ENCODE results near the gene RXRB. TPM values are rescaled to one million over a fixed set of nuclear protein-coding genes. Genes with fewer than 3 reads are reported as not detected.

The RXRB gene
- total and polyA plus RNA-seq, 10 of the 15 experiments (the other 5 are each of a cell fraction or from before 2014, with no cell fraction given): 0.71 to 35.0 (median 20.4) TPM

- TF ChIP-seq PKNOX1 (IDR thresholded peaks at IDR 0.05): no peak
- no peak for TF ChIP-seq RAD51 (IDR thresholded peaks at IDR 0.05)
- TF ChIP-seq ZNF687 (IDR thresholded peaks at IDR 0.05): no peak
- no peak; the same call in 1 of the 2 replicates for TF ChIP-seq NFIC (IDR thresholded peaks at IDR 0.05; ENCODE audit: low read depth, low read length)
- TF ChIP-seq STAT3 (IDR thresholded peaks at IDR 0.05; ENCODE audit: low read depth, low read length): no peak
- no peak for TF ChIP-seq TCF3 (IDR thresholded peaks at IDR 0.05; ENCODE audit: borderline replicate concordance, insufficient read depth, low read depth, low read length)
- TF ChIP-seq REST (IDR thresholded peaks at IDR 0.05; ENCODE audit: low read depth, low read length): no peak
- peak; percentile 31 for TF ChIP-seq NR2C1 (IDR thresholded peaks at IDR 0.05)
- peak; percentile 72; the same call in 1 of the 2 replicates for TF ChIP-seq LARP7 (IDR thresholded peaks at IDR 0.05)
- TF ChIP-seq MXI1 (IDR thresholded peaks at IDR 0.05; ENCODE audit: low read depth, low read length): 0 out of 2 replicates have a peak, but pooled peaks have one; percentile 7
- no peak for TF ChIP-seq MEF2B (IDR thresholded peaks at IDR 0.05; ENCODE audit: partially characterized antibody, poor library complexity, severe bottlenecking)
- TF ChIP-seq RCOR1 (conservative IDR thresholded peaks at IDR 0.05; ENCODE audit: low read depth, low read length): no peak
- TF ChIP-seq TBL1XR1 (IDR thresholded peaks at IDR 0.05; ENCODE audit: low read depth, low read length): no peak
- TF ChIP-seq NKRF (conservative IDR thresholded peaks at IDR 0.05): peak; percentile 65; the same call in 1 of the 2 replicates
- TF ChIP-seq CBFB (IDR thresholded peaks at IDR 0.05; ENCODE audit: low read depth): 0 out of 2 replicates have a peak, but pooled peaks have one; percentile 5
Measured at GRCh38 chr6:33249732-33250630, 49.5 kb upstream of the RXRB start (continued).

Measured in GM12878 (cell line).